ENCODE results near the gene INAFM2.

INAFM2 gene

DNA sequence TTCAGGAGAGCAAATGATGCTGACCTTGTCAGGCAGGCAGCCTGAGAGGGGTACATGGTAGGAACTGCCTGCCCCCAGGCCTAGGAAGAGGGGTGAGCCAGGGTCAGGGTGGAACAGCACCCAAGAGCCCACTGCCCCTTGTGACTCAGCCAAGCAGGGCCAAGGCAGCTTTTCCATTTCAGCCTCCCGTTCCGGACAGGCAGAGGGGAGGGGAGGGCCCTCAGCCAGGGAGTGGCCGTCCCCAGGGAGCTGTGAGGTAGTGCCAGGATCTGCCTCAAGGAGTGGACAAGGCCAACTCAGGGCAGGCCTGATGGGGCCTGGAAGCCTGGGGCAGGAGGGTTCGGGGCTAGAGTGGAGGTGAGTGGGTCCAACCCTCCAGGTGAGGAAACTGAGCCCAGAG lies 35.5 kb upstream of the INAFM2 start:
- no peak for DNase-seq

DNA sequence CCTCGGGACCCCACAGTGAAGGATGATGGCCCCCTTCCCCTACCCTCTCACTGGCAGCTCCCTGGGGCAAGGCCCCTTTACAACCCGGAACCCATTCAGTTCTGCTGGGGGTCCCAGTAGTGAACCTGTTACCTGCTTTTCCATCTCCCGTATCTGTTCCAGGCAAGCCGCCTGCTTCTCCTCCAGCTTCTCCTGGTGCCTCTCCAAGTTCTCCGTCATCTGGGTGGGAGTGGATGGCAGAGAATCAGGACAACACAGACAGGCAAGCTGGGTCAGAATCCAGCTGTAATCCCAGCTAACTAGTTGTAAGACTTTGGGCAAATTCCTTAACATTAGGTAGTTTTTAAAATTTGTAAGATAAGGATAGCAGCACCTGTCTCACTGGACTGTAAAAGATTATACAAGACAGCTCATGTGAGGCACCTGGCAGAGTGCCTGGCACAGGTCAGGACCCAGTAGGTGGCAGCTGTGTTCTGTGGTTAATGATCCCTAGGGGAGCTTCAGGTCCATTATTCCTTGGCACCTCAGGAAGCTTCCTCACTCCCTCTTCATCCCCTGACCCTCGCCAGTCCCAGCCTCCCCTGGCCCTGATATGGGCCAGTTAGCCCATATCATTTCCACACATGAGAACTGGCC lies 34.2 kb upstream of the INAFM2 start:
- DNase-seq, result no peak

DNA sequence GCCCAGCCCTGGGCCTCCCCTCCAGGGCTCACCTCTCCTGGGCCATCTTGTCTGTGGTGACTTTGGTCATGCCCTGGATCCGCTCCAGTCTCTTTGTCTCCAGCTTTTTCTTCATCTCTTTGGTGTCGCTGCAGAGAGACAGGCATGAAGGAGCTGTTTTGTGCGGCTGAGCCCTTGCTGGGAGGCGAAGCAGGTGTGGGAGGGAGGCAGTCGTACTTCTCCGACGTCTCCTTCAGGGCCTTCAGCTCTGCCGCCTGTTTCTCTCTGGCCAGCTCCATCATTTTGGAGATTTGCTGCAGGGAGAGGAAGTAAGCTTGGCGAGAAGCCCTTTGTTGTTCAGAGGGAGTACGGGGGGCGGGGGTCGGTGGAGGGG lies 33.0 kb upstream of the INAFM2 start:
- no peak for DNase-seq

DNA sequence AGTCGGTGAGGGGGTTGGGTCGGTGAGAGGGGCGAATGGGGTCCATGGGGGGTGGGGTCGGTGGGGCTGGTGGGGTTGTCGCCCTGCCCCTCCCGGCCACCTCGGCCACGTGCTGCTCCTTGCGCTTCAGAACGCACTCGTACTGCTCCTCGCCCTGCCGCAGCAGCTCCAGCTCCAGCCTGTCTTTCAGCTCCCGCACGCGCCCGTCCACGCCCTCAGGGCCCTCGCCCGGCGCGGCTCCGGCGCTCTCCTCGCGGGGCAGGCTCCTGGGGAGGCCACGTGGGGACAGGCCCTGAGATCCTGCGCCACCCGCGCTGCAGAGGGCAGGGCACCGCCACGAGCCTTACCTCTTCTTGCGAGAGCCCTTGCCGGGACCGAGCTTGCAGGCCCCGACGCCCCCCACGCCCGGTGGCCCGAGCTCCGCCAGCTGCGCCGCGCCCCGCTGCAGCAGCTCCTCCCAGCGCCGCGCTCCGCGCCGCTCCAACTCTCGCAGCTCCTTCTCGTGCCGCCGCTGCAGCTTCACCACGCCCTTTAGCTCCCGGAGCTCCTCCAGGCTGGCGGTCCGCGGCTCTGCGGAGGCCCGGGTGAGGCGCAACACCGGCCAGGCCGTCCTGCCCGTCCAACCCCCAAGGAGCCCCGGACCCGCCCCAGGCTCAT lies 32.4 kb upstream of the INAFM2 start:
- DNase-seq, result no peak

DNA sequence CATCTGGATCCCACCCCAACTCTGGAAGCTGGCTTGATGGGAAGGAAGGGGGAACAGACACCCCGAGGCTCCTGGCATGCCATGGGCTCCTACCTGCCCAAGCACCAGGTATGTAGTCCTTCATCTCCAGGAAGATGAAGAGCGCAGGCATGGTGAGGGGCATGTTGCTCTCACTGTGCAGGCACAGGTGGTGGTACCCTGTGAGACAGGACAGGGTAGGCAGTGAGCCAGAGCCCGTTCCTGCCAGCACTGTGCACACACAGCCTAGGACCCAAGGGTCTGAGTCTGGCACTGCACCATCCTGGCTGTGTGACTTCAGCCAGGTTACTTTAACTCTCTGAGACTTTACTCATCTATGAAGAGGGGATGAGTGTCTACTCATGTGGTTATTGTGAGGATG lies 31.2 kb upstream of the INAFM2 start:
- no peak for DNase-seq

DNA sequence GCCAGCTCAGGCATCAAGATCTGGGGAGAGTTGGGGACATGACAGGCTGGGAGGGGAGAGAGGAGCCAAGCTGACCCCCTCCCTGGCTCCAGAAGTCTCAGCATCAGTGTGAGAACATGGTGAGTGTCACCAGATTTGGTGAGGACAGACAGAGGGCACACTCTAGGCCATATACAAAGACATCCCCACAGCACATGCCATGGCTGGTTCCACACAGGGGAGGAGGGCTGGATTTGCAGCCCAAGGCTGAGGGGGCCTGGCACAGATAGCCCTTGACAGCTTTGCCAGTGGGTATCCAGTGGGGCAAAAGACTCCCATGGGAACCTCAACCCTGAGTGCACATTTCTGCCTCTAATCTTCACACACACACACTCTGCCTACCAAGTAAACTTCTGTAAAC lies 30.5 kb upstream of the INAFM2 start:
- no peak for DNase-seq

DNA sequence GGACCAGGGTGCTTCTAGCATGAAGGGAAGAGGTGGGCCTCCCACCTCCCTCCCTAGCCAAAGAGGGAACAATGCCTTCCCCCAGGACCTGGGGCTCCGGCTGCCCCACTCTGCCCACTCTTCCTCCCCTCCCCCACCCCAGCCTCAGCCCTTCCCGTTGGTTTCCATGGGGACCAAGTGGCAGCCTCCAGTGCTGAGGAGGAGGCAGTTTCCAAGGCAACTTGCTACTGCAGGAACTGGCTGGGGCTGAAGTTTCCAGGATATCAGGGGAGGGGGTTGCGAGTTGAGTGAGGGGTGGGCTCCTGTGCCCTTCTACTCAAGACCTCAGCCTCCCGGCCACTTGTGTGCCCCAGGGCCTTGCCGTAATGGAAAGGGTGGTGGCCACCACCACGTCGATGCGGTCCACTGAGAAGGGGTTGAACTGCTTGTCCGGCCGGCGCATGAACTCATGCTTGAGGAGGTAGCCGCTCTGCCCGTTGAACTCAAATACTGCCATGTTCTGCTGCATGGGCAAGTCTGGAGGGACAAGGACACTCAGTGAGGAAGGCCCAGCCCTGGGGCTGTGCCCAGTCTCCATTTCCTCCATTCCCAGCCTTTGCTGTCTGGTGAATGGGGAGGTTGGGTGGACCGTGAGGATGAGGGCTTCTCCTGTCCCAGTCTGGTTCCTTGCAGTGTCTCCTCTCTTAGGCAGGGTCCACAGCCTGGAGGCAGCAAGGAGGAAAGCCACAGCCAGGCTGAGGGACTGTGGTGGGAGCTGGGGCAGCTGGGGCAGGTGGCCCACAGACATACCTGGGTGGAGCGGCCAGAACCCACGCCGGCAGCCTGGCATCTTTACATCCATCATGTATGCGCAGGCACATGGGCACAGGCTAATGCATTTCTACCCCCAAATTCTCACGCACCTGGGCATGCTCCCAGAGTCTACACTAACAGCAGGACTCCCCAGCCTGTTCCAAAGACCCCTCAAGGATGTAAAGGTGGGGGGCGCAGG lies 29.3 kb upstream of the INAFM2 start:
- DNase-seq, result no peak

DNA sequence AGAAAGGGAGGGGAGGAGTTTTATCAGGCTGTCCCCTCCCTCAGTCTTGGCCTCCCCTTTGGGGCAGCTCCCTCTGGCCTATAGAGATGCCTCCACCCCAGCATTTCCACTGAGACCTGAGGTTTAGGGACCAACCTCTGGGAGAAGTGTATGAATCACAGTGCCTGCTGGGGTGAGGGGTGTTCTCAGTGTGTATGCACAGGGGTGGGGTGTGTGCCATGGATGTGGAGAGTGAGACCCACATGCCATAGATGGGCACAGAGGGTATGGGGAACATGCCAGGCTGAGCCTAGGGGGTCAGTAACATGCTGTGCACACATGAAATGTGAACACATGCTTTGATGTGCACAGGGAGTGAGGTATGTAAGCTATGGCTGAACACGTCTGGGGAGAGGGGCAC lies 28.2 kb upstream of the INAFM2 start:
- no peak for DNase-seq

DNA sequence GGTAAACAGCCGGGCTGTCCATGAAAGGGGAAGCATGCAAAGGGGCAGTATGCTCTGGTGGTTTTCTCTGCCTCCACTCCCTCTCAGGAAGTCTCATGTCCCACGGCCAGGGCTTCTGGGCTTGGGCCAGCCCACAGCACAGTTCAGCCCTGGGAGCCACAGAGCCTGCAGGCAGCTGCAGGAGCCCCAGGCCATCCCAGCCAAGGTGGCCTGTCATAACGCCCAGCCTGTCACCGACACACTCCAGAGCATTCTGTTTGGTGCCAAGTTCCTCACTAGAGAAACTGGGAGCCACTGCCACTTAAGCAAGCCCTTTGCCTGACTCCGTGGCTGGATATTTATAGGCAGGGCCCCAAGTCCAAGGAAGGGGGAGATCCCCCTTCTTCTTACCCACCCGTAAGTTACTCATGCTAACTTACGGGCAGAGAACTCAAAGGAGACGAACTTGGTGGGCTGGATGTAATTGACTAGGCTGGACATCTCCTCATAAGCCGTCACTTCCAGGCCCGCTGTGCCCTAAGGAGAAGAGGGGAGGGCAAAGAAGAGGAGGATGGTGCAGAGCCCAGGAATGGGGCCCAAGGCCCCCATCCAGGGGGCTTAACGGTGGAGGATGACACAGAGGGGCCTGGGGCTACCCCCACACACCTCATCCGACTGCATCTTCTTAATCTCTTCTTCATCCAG lies 27.5 kb upstream of the INAFM2 start:
- no peak for DNase-seq

DNA sequence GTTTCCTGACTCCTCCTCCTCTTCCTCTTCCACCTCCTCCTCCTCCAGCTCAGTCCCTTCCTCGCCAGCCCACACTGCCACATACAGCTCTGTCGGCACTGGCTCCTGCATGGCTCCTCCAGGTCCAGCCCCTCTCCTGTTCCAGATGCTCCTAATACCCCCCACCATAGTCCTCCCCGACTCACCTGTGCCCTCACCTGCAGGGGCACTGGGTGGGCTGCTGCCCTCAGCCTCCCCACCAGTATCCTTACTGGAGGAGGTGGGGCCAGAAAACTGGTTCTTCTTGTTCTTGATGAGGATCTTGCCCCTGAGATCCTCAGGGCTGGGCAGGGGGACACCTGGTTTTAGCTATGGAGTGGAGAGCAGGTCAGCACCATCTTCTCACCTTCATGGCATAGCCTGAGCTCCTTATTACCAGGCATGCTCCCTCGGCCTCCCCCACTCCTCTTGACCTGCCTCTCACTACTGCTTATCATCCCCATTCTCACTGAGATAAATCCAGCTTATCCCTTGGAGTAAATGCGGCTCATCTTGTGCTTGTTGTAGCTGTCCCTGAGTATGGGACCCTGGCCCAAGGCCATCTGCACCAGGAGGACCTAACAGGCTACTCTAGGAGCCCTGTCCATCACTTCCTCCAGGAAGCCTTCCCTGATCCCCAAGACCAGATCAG lies 26.8 kb upstream of the INAFM2 start:
- no peak for DNase-seq

DNA sequence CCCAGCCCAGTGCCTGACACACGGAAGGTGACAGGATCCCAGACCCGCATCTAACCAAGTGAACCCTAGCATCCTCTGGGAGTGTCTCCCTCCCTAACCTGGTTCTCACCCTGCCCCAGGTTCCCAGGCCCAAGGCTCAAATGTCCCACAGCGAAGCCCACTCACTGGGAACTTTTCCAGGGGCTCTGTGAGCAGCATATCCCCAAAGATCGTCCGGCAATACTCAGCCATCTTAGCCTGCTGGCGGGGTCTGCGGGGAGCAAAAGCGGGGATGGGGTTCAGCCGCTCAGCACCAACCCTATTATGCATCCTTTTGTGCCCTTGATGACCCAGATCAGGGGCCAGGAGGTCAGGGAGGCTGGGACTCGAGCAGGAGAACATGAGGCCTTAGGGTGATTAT lies 26.1 kb upstream of the INAFM2 start:
- no peak for DNase-seq

DNA sequence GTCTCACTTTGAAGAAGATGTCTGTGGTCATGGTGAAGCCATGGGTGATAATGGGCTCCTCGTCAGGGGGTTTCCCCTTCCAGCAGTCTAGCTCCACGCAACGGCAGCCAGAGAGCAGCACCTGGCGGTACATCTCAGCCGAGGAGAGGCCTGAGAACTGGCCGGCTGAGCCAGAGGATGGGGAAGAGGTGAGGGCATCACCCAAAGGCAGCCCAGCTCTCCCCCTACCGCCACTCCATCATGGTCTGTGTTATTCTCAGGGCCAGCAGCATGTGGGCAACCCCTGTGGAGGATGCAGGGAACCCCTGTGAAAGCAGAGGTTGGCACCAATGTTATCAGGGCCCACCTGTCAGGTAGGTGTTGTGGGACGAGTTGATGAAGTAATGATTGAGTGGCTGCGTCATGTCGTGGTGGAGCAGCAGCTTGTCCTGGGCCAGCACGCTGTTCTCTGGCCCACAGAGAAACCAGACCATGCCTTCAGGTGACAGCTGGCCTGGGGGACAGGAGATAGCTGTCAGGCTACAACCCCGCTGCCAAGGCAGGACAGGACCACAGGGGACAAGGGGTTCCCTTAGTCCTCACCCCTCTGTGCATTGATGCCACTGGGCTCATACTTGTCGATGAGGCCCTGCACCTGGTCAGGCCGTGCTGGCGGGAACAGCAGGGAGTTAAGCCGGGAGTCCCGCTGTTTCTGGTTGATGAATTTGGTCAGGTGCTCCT lies 25.1 kb upstream of the INAFM2 start:
- DNase-seq, result no peak

DNA sequence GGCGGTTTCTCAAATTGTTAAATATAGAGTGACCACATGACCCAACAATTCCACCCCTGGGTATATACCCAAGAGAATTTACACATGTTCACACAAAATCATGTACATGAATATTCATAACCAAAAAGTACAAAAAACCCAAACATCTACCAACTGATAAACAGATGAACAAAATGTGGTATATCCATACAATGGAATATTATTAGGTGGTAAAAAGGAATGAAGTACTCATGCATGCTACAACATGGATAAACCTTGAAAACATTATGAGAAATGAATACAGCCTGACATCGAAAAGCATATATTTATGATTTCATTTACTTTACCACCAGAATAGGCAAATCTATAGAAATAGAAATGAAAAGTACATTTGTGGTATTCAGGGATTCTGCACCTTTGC lies 23.1 kb upstream of the INAFM2 start:
- no peak for DNase-seq

DNA sequence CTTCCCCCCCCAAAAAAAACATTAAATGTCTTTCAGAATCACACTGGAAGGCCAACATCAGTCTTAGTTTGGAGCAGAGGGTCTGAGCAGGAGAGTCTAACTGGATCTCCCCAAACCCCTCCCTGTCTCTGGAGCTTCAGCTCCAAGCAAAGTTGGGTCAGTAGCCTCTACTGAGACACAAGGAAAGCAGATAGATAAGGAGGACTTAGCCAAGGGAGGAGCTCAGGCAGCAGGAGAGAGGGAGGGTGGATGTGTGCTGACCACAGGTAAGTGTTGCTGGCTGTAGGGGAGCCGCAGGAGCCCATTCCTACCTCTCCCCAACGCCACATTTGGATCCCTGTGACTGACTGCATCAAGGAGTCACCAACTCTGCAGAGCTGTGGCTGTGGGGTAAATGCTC lies 22.7 kb upstream of the INAFM2 start:
- no peak for DNase-seq

DNA sequence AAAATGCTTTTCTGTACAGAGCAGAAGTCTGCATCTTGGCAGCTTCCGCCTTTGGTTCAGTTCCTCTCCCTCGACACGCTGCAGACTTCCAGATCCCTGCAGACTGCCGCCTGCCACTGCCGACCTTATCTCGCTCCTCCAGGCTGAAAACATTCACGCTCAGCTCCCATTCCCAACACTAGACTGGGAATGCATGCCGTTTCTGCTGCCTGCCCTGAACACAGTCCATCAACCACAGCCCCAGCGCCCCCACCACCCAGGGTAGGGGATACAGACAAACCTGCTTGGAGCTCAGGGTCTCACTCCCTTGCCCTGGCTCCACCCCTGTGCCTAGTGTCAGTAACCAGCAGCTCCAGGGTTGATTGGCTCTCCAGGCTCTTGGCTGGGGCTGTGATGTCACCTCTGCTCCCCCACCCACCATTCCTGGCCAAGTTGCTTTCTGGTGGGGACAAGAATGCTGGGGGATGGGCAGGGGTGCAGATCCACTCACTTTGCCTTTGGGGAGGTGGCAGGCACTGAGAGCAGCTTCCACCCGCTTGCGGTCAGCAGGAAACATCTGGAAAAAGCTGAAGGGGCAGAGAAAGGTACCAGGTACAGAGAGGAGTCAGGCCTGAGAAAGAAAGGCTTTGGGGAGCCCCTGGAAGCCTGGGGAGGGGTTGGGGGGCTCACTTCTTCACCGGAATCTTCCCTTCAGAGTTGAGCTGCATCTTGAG lies 21.9 kb upstream of the INAFM2 start:
- DNase-seq, result no peak

DNA sequence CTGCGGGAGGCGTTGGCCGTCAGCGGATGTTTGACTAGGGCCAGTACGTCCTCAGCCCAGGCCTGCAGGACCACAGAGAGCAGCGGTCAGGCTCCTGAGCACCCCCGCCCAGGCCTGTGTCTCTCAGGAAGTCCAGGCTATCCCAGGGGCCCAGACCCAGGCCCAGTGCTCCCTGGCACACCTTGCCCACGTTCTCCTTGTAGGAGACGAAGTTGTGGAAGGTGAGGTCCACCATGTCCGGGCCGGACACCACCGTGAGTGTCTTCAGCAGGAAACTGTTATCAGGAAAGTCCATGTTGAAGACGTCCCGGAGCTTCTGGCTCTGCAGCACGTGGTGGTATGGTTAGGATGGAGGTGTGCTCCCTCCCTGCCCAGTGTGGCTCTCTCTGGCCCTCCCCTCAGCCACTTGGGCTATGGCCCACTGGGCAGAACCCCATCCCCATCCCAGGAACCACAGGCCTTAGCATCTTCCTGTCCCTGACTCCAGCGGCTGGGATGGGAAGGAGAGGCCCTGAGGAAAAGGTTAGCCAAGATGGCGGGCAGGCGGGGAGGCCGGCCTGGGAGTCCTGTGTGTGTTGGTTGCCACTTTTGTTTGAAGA lies 21.1 kb upstream of the INAFM2 start:
- no peak for DNase-seq

DNA sequence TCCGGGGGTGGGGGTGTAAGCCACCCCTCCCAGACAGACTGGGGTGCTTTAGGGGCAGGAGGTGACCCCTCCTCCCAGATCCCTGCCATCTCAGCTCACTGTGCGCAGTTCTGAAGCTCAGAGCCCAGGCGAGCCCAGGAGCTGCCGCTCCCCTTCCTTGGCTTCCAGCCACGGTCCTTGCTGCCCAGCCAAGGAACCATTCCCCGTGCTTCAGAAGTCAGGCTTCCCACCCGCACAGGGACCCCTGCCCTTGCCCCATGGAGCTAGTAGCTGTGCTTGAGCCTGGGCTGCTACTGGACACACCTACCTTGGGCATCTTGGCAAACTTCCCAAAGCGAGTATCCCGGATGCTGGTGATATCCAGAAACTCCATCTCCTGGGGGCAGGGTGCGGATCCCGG lies 20.5 kb upstream of the INAFM2 start:
- no peak for DNase-seq

DNA sequence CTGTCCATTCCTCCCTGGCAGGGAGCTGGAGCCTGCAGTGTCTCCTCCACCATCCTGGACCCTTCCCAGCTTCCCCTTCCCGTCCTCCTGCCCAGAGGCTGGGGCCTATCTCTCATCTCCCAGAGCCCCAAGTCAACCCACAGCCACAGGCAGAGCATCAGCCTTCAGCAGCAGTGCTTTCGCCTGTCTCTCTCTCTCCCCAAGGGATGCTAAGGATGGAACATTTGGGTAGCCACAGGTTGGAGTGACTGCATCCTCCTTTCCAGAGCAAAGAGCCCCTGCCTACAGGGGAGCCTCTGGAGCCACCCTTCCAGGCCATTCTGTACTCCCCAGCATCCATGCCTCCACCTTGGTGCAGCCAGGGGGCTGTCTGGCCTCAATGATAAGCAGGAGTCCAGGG lies 19.9 kb upstream of the INAFM2 start:
- DNase-seq, result no peak

DNA sequence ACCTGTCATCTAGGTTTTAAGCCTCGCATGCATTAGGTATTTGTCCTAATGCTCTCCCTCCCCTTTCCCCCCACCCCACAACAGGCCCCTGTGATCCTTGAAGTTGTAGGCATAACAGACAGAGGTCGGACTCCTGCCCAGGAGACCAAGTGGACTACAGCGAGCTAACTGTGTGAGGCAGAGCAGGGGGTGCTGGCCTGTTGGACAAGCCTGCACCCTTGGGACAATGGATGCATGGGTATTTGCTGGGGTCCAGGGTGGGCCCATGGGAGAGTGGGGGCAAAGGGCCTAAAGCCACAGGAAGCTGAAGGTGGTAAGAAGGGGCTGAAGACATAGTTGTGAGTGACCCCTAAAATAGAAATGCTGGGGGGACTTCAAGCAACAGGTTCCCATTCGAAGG lies 18.2 kb upstream of the INAFM2 start:
- no peak for DNase-seq

DNA sequence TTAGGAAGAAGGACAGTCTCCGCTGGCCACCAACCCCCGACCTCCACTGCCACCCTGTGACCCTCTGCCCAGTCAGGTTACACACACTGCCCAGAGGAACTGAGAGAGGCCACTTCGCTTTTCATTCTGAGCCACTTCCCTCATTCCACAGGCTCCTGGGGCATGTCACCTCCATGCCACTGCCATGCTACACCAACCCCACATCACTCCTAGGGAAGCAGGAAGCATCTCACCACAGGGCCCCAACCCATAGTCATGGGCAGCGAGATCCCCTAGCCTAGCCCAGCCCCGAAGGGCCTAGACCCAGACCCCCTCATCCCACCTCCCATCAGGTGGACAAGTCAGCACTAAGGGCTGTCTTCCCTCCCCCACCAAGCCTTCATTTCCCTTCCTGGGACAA lies 17.1 kb upstream of the INAFM2 start:
- DNase-seq, result no peak

DNA sequence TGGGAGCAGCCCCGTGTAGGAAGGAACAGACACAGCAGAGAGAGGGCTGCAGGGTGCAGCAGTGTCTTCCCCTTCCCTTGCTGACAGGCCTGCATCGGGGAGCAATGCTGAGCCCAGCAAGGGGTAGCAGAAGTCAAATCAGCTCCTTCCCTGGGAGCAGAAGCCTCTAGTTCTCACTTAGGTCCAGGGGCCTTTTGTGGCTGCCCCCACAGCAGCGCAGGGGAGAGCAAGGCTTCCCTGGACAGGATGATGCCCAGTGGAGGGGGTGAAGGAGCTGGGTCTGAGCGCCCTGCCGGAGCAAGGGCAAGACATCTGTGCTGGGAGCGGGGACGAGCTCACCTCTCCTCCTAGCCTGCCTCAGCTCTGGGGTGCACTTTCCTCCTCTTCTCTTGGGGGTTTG lies 16.6 kb upstream of the INAFM2 start:
- no peak for DNase-seq
